Glutamatergic neuron (in vitro differentiated cells): ENCODE results near the gene MFSD2B. TPM values are rescaled to one million over a fixed set of nuclear protein-coding genes. Genes with fewer than 3 reads are reported as not detected.

Source experiments
- DNase-seq: peaks from one replicate; pipeline ENCODE4 v3.0.0; 2022
- H3K27ac Mint-ChIP-seq: one replicate; pipeline ENCODE4 v1.8.0; 2020; ENCODE audit warnings: mild to moderate bottlenecking, mixed read lengths, inconsistent platforms; ENCODE audit not compliant: unreplicated experiment
- H3K27me3 Mint-ChIP-seq: one replicate; pipeline ENCODE4 v1.8.0; 2020; ENCODE audit warnings: mild to moderate bottlenecking, moderate library complexity, mixed read lengths, inconsistent platforms; ENCODE audit not compliant: unreplicated experiment
- H3K36me3 Mint-ChIP-seq: one replicate; pipeline ENCODE4 v1.8.0; 2020; ENCODE audit warnings: mild to moderate bottlenecking, mixed read lengths, inconsistent platforms; ENCODE audit not compliant: unreplicated experiment
- H3K4me1 Mint-ChIP-seq: one replicate; pipeline ENCODE4 v1.8.0; 2020; ENCODE audit warnings: mild to moderate bottlenecking, low read depth, mixed read lengths, inconsistent platforms; ENCODE audit not compliant: unreplicated experiment
- H3K4me3 Mint-ChIP-seq: one replicate; pipeline ENCODE4 v1.8.0; 2020; ENCODE audit warnings: mild to moderate bottlenecking, mixed read lengths, inconsistent platforms; ENCODE audit not compliant: unreplicated experiment
- H3K9me3 Mint-ChIP-seq: one replicate; pipeline ENCODE4 v1.8.0; 2020; ENCODE audit warnings: mild to moderate bottlenecking, moderate library complexity, mixed read lengths, inconsistent platforms; ENCODE audit not compliant: unreplicated experiment
- CTCF ChIP-seq: fragments of 200-600 bp; sonication (generic); IDR thresholded peaks from one replicate; pipeline ENCODE4 v1.5.0; 2021; ENCODE audit not compliant: partially characterized antibody, unreplicated experiment
- long read RNA-seq: library from polyadenylated mRNA; unstranded; transcript quantifications from one replicate; pipeline ENCODE4 v2.0.0, GENCODE V29; 2020; ENCODE audit not compliant: unreplicated experiment
- total RNA-seq: library from RNA; stranded (reverse); fragmentation: NEBNext Ultra II Directional; extraction: Animal tissue kit (Norgen Biotek cat#: 25700); gene quantifications from one replicate; pipeline ENCODE4 v1.2.1, GENCODE V29; 2021; ENCODE audit not compliant: unreplicated experiment

MFSD2B gene
- total RNA-seq = 0.29 TPM
- long read RNA-seq, partial matches to known transcripts = 0 of 1 reads
- long read RNA-seq, other reads (novel, unspliced or antisense) = 1 of 1 reads

GRCh38 chr2:24009680-24010476 lies at the start of gene MFSD2B:
TSS of gene MFSD2B (plus strand) at chr2:24010085. CDS start at chr2:24010097, 12 bp downstream.
- H3K27me3 Mint-ChIP-seq = peaks cover 14% of the 10 kb centered on the region
- peak within 1 kb of the TSS; percentile 68 for H3K4me3 Mint-ChIP-seq
- H3K27ac Mint-ChIP-seq = no peak within 1 kb of the TSS
- H3K4me1 Mint-ChIP-seq = no peaks in the 10 kb centered on the region
- peak; percentile 34 for DNase-seq
- H3K9me3 Mint-ChIP-seq = peaks cover 8% of the 10 kb centered on the region
- H3K36me3 Mint-ChIP-seq = no peaks in the 10 kb centered on the region
- no peak for TF ChIP-seq CTCF

GRCh38 chr2:23967846-23968245 lies 42.0 kb upstream of the MFSD2B start:
- Mint-ChIP-seq H3K4me1 (no peaks in the 10 kb centered on the region), H3K4me3 (no peak overlapping the region), H3K36me3 (no peaks in the 10 kb centered on the region), H3K27me3 (peaks cover 2% of the 10 kb centered on the region), H3K9me3 (no peaks in the 10 kb centered on the region), H3K27ac (no peak overlapping the region)
- no peak for DNase-seq
- no peak for TF ChIP-seq CTCF

GRCh38 chr2:23976883-23977282 lies 33.0 kb upstream of the MFSD2B start:
- H3K4me1 Mint-ChIP-seq = no peaks in the 10 kb centered on the region
- no peaks in the 10 kb centered on the region for H3K36me3 Mint-ChIP-seq
- H3K27me3 Mint-ChIP-seq = peaks cover 2% of the 10 kb centered on the region
- no peak overlapping the region for H3K27ac Mint-ChIP-seq
- no peak for DNase-seq
- no peak for TF ChIP-seq CTCF
- H3K9me3 Mint-ChIP-seq = no peaks in the 10 kb centered on the region
- no peak overlapping the region for H3K4me3 Mint-ChIP-seq

- no peaks in the 10 kb centered on the region for H3K9me3 Mint-ChIP-seq
- DNase-seq = no peak
- no peaks in the 10 kb centered on the region for H3K36me3 Mint-ChIP-seq
- H3K27me3 Mint-ChIP-seq = no peaks in the 10 kb centered on the region
- H3K4me3 Mint-ChIP-seq = no peak overlapping the region
- no peak for TF ChIP-seq CTCF
- H3K27ac Mint-ChIP-seq = no peak overlapping the region
- H3K4me1 Mint-ChIP-seq = no peaks in the 10 kb centered on the region
Observed at GRCh38 chr2:23988371-23988770, 21.5 kb upstream of the MFSD2B start.

GRCh38 chr2:23992931-23993330 lies 17.0 kb upstream of the MFSD2B start:
- H3K4me1 Mint-ChIP-seq = peaks cover 2% of the 10 kb centered on the region
- no peaks in the 10 kb centered on the region for H3K27me3 Mint-ChIP-seq
- no peaks in the 10 kb centered on the region for H3K9me3 Mint-ChIP-seq
- no peak overlapping the region for H3K27ac Mint-ChIP-seq
- no peaks in the 10 kb centered on the region for H3K36me3 Mint-ChIP-seq
- DNase-seq = no peak
- H3K4me3 Mint-ChIP-seq = no peak overlapping the region
- no peak for TF ChIP-seq CTCF
